GM18907 (cell line): ENCODE measurements around the gene GCNT1.
"Not testable (repeated sequence)": the region's sequence is repeated elsewhere in the genome, so short reads cannot be mapped to it uniquely, and the experiment has no call there.

Experiments used
- ATAC-seq: cut with Tn5 transposase; IDR thresholded peaks from one replicate; pipeline ENCODE4 v1.9.1; 2021; ENCODE audit warnings: mild to moderate bottlenecking, moderate library complexity; ENCODE audit not compliant: unreplicated experiment

Gene GCNT1

GRCh38 chr9:76479337-76479736 lies 20.4 kb downstream of the GCNT1 start:
- ATAC-seq, result not testable (repeated sequence)

- ATAC-seq, result no peak
Measured at GRCh38 chr9:76486151-76486550, 27.2 kb downstream of the GCNT1 start.

GRCh38 chr9:76490249-76490990 lies 31.4 kb downstream of the GCNT1 start:
- no peak for ATAC-seq

- not testable (repeated sequence) for ATAC-seq
Measured at GRCh38 chr9:76491056-76491455, 32.1 kb downstream of the GCNT1 start.

GRCh38 chr9:76493496-76493895 lies 34.5 kb downstream of the GCNT1 start:
- ATAC-seq, result not testable (repeated sequence)

GRCh38 chr9:76500061-76500460 lies 41.1 kb downstream of the GCNT1 start:
- no peak for ATAC-seq

GRCh38 chr9:76502746-76503145 lies 43.8 kb downstream of the GCNT1 start:
- no peak for ATAC-seq

- ATAC-seq, result no peak
Measured at GRCh38 chr9:76510041-76510440, 51.1 kb downstream of the GCNT1 start.

- no peak for ATAC-seq
Measured at GRCh38 chr9:76510446-76510845, 51.5 kb downstream of the GCNT1 start.

GRCh38 chr9:76512826-76513225 lies 53.8 kb downstream of the GCNT1 start:
- no peak for ATAC-seq

GRCh38 chr9:76516350-76516749 lies 57.4 kb downstream of the GCNT1 start:
- ATAC-seq, result no peak

- no peak for ATAC-seq
Measured at GRCh38 chr9:76516871-76517270, 57.9 kb downstream of the GCNT1 start.

GRCh38 chr9:76519075-76519835 lies 60.3 kb downstream of the GCNT1 start:
- no peak for ATAC-seq

- no peak for ATAC-seq
Measured at GRCh38 chr9:76521244-76521681, 62.3 kb downstream of the GCNT1 start.

- no peak for ATAC-seq
Measured at GRCh38 chr9:76521906-76522305, 62.9 kb downstream of the GCNT1 start.

- ATAC-seq, result not testable (repeated sequence)
Measured at GRCh38 chr9:76523617-76524200, 64.7 kb downstream of the GCNT1 start.

GRCh38 chr9:76525196-76525595 lies 66.2 kb downstream of the GCNT1 start:
- ATAC-seq, result no peak

GRCh38 chr9:76526026-76526425 lies 67.0 kb downstream of the GCNT1 start:
- no peak for ATAC-seq

GRCh38 chr9:76528056-76528455 lies 69.1 kb downstream of the GCNT1 start:
- ATAC-seq, result no peak

- ATAC-seq, result no peak
Measured at GRCh38 chr9:76528642-76529190, 69.7 kb downstream of the GCNT1 start.

- no peak for ATAC-seq
Measured at GRCh38 chr9:76529653-76530052, 70.7 kb downstream of the GCNT1 start.
